Measurements from ENCODE around the gene STAU1. TPM values are rescaled to one million over a fixed set of nuclear protein-coding genes. Genes with fewer than 3 reads are reported as not detected.
A peak's percentile ranks its signal among the peaks of the same experiment; 100 is the strongest.

Gene STAU1
- total and polyA plus RNA-seq, 2 of the 13 experiments (the other 11 are each of a cell fraction or from before 2014, with no cell fraction given) = 119 to 133 TPM

DNA sequence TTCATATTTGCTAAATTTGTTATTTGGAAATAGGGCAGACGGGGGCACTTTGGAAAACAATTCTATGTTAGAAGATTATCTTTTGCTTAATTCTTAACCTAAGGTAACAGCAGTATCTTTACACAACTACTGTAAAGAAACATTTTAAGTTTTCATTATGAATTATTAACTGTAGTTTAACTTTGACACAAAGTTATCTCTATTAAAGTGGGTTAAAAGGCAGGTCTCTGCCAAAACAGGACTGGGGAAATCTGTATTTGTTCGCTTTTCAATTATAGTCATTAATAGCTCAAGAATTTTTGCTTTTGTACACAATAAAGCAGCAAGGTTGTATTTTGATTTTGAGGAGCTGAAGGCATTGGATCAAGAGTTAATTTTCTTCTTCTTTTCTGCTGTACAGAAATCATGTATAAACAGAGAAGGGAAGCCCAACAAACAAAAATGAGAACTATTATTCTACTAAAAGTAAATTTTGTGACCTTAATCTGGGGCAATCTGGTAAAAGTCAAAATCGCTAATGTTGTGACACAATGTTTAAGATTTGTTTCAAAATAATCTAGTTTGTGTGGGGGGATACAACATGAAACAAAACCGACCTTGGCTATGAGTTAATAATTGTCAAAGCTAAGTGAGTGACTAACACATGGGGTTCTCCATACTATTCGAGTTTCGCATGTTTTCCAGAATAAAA, 2.9 kb downstream of the STAU1 start (continued):
- TF ChIP-seq, protein P1, sequence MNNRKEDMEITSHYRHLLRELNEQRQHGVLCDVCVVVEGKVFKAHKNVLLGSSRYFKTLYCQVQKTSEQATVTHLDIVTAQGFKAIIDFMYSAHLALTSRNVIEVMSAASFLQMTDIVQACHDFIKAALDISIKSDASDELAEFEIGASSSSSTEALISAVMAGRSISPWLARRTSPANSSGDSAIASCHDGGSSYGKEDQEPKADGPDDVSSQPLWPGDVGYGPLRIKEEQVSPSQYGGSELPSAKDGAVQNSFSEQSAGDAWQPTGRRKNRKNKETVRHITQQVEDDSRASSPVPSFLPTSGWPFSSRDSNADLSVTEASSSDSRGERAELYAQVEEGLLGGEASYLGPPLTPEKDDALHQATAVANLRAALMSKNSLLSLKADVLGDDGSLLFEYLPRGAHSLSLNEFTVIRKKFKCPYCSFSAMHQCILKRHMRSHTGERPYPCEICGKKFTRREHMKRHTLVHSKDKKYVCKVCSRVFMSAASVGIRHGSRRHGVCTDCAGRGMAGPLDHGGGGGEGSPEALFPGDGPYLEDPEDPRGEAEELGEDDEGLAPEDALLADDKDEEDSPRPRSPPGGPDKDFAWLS (CRISPR knock-in tag; IDR thresholded peaks at IDR 0.05; ENCODE audit: borderline replicate concordance) = no peak
- TF ChIP-seq ZNF180 (CRISPR knock-in tag; IDR thresholded peaks at IDR 0.05; ENCODE audit: borderline replicate concordance, low read depth) (no peak), TRIM22 (IDR thresholded peaks at IDR 0.05) (no peak), CCDC6 (CRISPR knock-in tag; IDR thresholded peaks at IDR 0.05) (no peak), FOXO1 (CRISPR knock-in tag; IDR thresholded peaks at IDR 0.05) (no peak; the same call in 1 of the 2 replicates), SIX4 (CRISPR knock-in tag; IDR thresholded peaks at IDR 0.05) (peak; percentile 42; the same call in 1 of the 2 replicates), FOXJ3 (CRISPR knock-in tag; IDR thresholded peaks at IDR 0.05; ENCODE audit: borderline replicate concordance) (no peak), UBTF (CRISPR knock-in tag; IDR thresholded peaks at IDR 0.05) (no peak), CBX5 (CRISPR knock-in tag; IDR thresholded peaks at IDR 0.05; ENCODE audit: borderline replicate concordance) (no peak), ZNF616 (CRISPR knock-in tag; IDR thresholded peaks at IDR 0.05; ENCODE audit: low read depth) (no peak), ZFP62 (CRISPR knock-in tag; IDR thresholded peaks at IDR 0.05) (no peak), ZNF703 (CRISPR knock-in tag; IDR thresholded peaks at IDR 0.05; ENCODE audit: borderline replicate concordance) (no peak), PTBP1 (IDR thresholded peaks at IDR 0.05; ENCODE audit: low read depth, low read length, poor library complexity, severe bottlenecking) (no peak), ZNF280B (CRISPR knock-in tag; IDR thresholded peaks at IDR 0.05; ENCODE audit: borderline replicate concordance) (no peak), ZNF3 (CRISPR knock-in tag; IDR thresholded peaks at IDR 0.05) (no peak; the same call in 1 of the 2 replicates), CENPX (CRISPR knock-in tag; IDR thresholded peaks at IDR 0.05) (no peak), ZNF788 (CRISPR knock-in tag; IDR thresholded peaks at IDR 0.05; ENCODE audit: borderline replicate concordance) (no peak), SP140L (CRISPR knock-in tag; IDR thresholded peaks at IDR 0.05; ENCODE audit: borderline replicate concordance) (no peak), XBP1 (CRISPR knock-in tag; IDR thresholded peaks at IDR 0.05) (no peak), CBX1 (IDR thresholded peaks at IDR 0.05; ENCODE audit: low read depth) (no peak), TAF15 (IDR thresholded peaks at IDR 0.05; ENCODE audit: low read depth, low read length, poor library complexity, severe bottlenecking) (no peak), NFYC (CRISPR knock-in tag; IDR thresholded peaks at IDR 0.05) (no peak)
- TF ChIP-seq, protein P2, sequence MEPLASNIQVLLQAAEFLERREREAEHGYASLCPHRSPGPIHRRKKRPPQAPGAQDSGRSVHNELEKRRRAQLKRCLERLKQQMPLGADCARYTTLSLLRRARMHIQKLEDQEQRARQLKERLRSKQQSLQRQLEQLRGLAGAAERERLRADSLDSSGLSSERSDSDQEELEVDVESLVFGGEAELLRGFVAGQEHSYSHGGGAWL (CRISPR knock-in tag; IDR thresholded peaks at IDR 0.05) = no peak
